ENCODE data around the gene CAPN5. TPM values are rescaled to one million over a fixed set of nuclear protein-coding genes. Genes with fewer than 3 reads are reported as not detected.
A peak's percentile ranks its signal among the peaks of the same experiment; 100 is the strongest.

Gene CAPN5
- total and polyA plus RNA-seq, 4 donors: 6.5 to 25.8 (median 18.2) TPM

GRCh38 chr11:77131560-77131959, 64.8 kb downstream of the CAPN5 start:
- Histone ChIP-seq H3K36me3 (ENCODE audit: control insufficient read depth in 4 of 4, insufficient read depth in 3 of 4, low read depth in 1 of 4, low read length in 3 of 4) (no peaks in the 10 kb centered on the region), H3K27ac (ENCODE audit: low read depth in 1 of 2, low read length in 2 of 2) (peak overlapping the region; percentile 54 to 60), H3K27me3 (ENCODE audit: control insufficient read depth in 4 of 4, insufficient read depth in 4 of 4, low read length in 3 of 4) (no peaks in the 10 kb centered on the region), H3K9ac (ENCODE audit: low read depth in 1 of 2, low read length in 2 of 2) (no peak overlapping the region), H3K4me1 (ENCODE audit: control insufficient read depth in 4 of 4, insufficient read depth in 4 of 4, low read length in 3 of 4) (peaks cover 16 to 67% (median 56%) of the 10 kb centered on the region in 4 donors), H3K9me3 (ENCODE audit: control insufficient read depth in 4 of 4, low read length in 3 of 4) (no peaks in the 10 kb centered on the region), H3K4me3 (ENCODE audit: low read depth in 1 of 3, low read length in 3 of 3) (no peak overlapping the region)
- DNase-seq (ENCODE audit: low spot score): no peak
- 55% methylated on average over 6 of the region's 6 CpGs for WGBS
- TF ChIP-seq HNF4G (IDR thresholded peaks at IDR 0.05) (no peak), YY1 (IDR thresholded peaks at IDR 0.05) (no peak), NR2F2 (IDR thresholded peaks at IDR 0.05) (no peak), FOXA1 (IDR thresholded peaks at IDR 0.05) (no peak), FOXA2 (IDR thresholded peaks at IDR 0.05) (no peak), RAD21 (IDR thresholded peaks at IDR 0.05) (no peak)

- TF ChIP-seq GABPA (IDR thresholded peaks at IDR 0.05 in 1 of 2, conservative IDR thresholded peaks at IDR 0.05 in 1 of 2) (no peak), ATF3 (IDR thresholded peaks at IDR 0.05) (no peak), HNF4A (conservative IDR thresholded peaks at IDR 0.05) (no peak), NR2F2 (IDR thresholded peaks at IDR 0.05) (no peak), RXRA (IDR thresholded peaks at IDR 0.05) (no peak), MAX (IDR thresholded peaks at IDR 0.05) (no peak), HNF4G (IDR thresholded peaks at IDR 0.05) (no peak), YY1 (IDR thresholded peaks at IDR 0.05) (no peak), SP1 (IDR thresholded peaks at IDR 0.05) (no peak), FOXA2 (IDR thresholded peaks at IDR 0.05) (no peak), REST (IDR thresholded peaks at IDR 0.05) (no peak)
- Histone ChIP-seq H3K4me3 (ENCODE audit: low read depth in 1 of 3, low read length in 3 of 3) (no peak overlapping the region), H3K9ac (ENCODE audit: low read depth in 1 of 2, low read length in 2 of 2) (no peak overlapping the region), H3K27me3 (ENCODE audit: control insufficient read depth in 4 of 4, insufficient read depth in 4 of 4, low read length in 3 of 4) (no peaks in the 10 kb centered on the region), H3K27ac (ENCODE audit: low read depth in 1 of 2, low read length in 2 of 2) (no peak overlapping the region), H3K9me3 (ENCODE audit: control insufficient read depth in 4 of 4, low read length in 3 of 4) (no peaks in the 10 kb centered on the region), H3K4me1 (ENCODE audit: control insufficient read depth in 4 of 4, insufficient read depth in 4 of 4, low read length in 3 of 4) (peaks cover 14 to 38% (median 30%) of the 10 kb centered on the region in 4 donors), H3K36me3 (ENCODE audit: control insufficient read depth in 4 of 4, insufficient read depth in 3 of 4, low read depth in 1 of 4, low read length in 3 of 4) (no peaks in the 10 kb centered on the region)
- WGBS: 28% methylated on average over 2 of the region's 2 CpGs
- no peak for DNase-seq (ENCODE audit: low spot score)
These were observed 68.3 kb downstream of the CAPN5 start for GRCh38 chr11:77135069-77135468.

GRCh38 chr11:77136074-77136473, 69.3 kb downstream of the CAPN5 start:
- H3K36me3 ChIP-seq (ENCODE audit: control insufficient read depth in 4 of 4, insufficient read depth in 3 of 4, low read depth in 1 of 4, low read length in 3 of 4): no peaks in the 10 kb centered on the region
- H3K27me3 ChIP-seq (ENCODE audit: control insufficient read depth in 4 of 4, insufficient read depth in 4 of 4, low read length in 3 of 4): no peaks in the 10 kb centered on the region
- H3K27ac ChIP-seq (ENCODE audit: low read depth in 1 of 2, low read length in 2 of 2): no peak overlapping the region
- no peak overlapping the region for H3K4me3 ChIP-seq (ENCODE audit: low read depth in 1 of 3, low read length in 3 of 3)
- DNase-seq (ENCODE audit: low spot score): no peak
- no peak for TF ChIP-seq REST (IDR thresholded peaks at IDR 0.05)
- TF ChIP-seq SP1 (IDR thresholded peaks at IDR 0.05): no peak
- TF ChIP-seq HNF4G (IDR thresholded peaks at IDR 0.05): no peak
- TF ChIP-seq MAX (IDR thresholded peaks at IDR 0.05): no peak
- no peak for TF ChIP-seq RAD21 (IDR thresholded peaks at IDR 0.05)
- no peak for TF ChIP-seq YY1 (IDR thresholded peaks at IDR 0.05)
- no peak for TF ChIP-seq RXRA (IDR thresholded peaks at IDR 0.05)
- no peak for TF ChIP-seq TAF1 (conservative IDR thresholded peaks at IDR 0.05)
- TF ChIP-seq EGR1 (IDR thresholded peaks at IDR 0.05; ENCODE audit: low read depth in 2 of 2): no peak
- no peak overlapping the region for H3K9ac ChIP-seq (ENCODE audit: low read depth in 1 of 2, low read length in 2 of 2)
- peaks cover 11 to 28% (median 20%) of the 10 kb centered on the region in 4 donors for H3K4me1 ChIP-seq (ENCODE audit: control insufficient read depth in 4 of 4, insufficient read depth in 4 of 4, low read length in 3 of 4)
- 93% methylated on average over 8 of the region's 8 CpGs for WGBS
- no peaks in the 10 kb centered on the region for H3K9me3 ChIP-seq (ENCODE audit: control insufficient read depth in 4 of 4, low read length in 3 of 4)

Data from liver (tissue), 9 donors.